Neural progenitor cell (in vitro differentiated cells): Measurements from ENCODE around the gene HEXD. TPM values are rescaled to one million over a fixed set of nuclear protein-coding genes. Genes with fewer than 3 reads are reported as not detected.

Experiments
- DNase-seq: peaks from one replicate; pipeline ENCODE4 v3.0.0-alpha.2; 2016; ENCODE audit warnings: low spot score
- H2AFZ ChIP-seq: fragments of 200-600 bp; sonication (generic); replicated peaks from 2 replicates; pipeline ENCODE4 v1.6.1; 2016; ENCODE audit warnings: antibody characterized with exemption
- H3F3A ChIP-seq: fragments of 200-600 bp; sonication (generic); 2 replicates; pipeline ENCODE4 v1.6.1; 2016; ENCODE audit warnings: antibody characterized with exemption, low read depth
- H3K27ac ChIP-seq: fragments of 200-600 bp; sonication (generic); 2 replicates; pipeline ENCODE4 v1.5.1; 2016; ENCODE audit warnings: mild to moderate bottlenecking
- H3K27me3 ChIP-seq: fragments of 200-600 bp; sonication (generic); 2 replicates; pipeline ENCODE4 v1.6.1; 2016; ENCODE audit warnings: mild to moderate bottlenecking, moderate library complexity
- H3K36me3 ChIP-seq: fragments of 200-600 bp; sonication (generic); 2 replicates; pipeline ENCODE4 v1.5.1; 2016
- H3K4me1 ChIP-seq: fragments of 200-600 bp; sonication (generic); 2 replicates; pipeline ENCODE4 v1.6.1; 2016; ENCODE audit warnings: mixed run types
- H3K4me2 ChIP-seq: fragments of 200-600 bp; sonication (generic); 2 replicates; pipeline ENCODE4 v1.6.1; 2016
- H3K4me3 ChIP-seq: fragments of 200-600 bp; sonication (generic); 2 replicates; pipeline ENCODE4 v1.5.1; 2016
- H3K79me2 ChIP-seq: fragments of 200-600 bp; sonication (generic); 2 replicates; pipeline ENCODE4 v1.6.1; 2016; ENCODE audit warnings: low read depth
- H3K9ac ChIP-seq: fragments of 200-600 bp; sonication (generic); 2 replicates; pipeline ENCODE4 v1.6.1; 2016
- H3K9me3 ChIP-seq: fragments of 200-600 bp; sonication (generic); 2 replicates; pipeline ENCODE4 v1.5.1; 2016; ENCODE audit warnings: low read depth
- H4K20me1 ChIP-seq: fragments of 200-600 bp; sonication (generic); 2 replicates; pipeline ENCODE4 v1.6.1; 2016; ENCODE audit warnings: low read depth
- H3K27ac Mint-ChIP-seq: 3 replicates; pipeline ENCODE4 v1.8.0; 2021; ENCODE audit warnings: mixed read lengths
- H3K27me3 Mint-ChIP-seq: 2 replicates; pipeline ENCODE4 v1.8.0; 2022; ENCODE audit warnings: low read depth, mild to moderate bottlenecking, inconsistent platforms, moderate library complexity, mixed read lengths; ENCODE audit not compliant: insufficient read depth
- H3K36me3 Mint-ChIP-seq: 3 replicates; pipeline ENCODE4 v1.8.0; 2021; ENCODE audit warnings: mixed read lengths
- H3K4me1 Mint-ChIP-seq: 3 replicates; pipeline ENCODE4 v1.8.0; 2021; ENCODE audit warnings: mixed read lengths
- H3K4me3 Mint-ChIP-seq: 3 replicates; pipeline ENCODE4 v1.8.0; 2021; ENCODE audit warnings: mild to moderate bottlenecking, moderate library complexity, mixed read lengths
- H3K9me3 Mint-ChIP-seq: 3 replicates; pipeline ENCODE4 v1.8.0; 2020; ENCODE audit warnings: mixed read lengths
- CTCF ChIP-seq: fragments of 200-600 bp; sonication (generic); IDR thresholded peaks from 2 replicates; pipeline ENCODE4 v1.5.1; 2017; ENCODE audit warnings: antibody characterized with exemption, mild to moderate bottlenecking
- EZH2 ChIP-seq: fragments of 200-600 bp; sonication (generic); IDR thresholded peaks from 2 replicates; pipeline ENCODE4 v1.6.1; 2017; ENCODE audit warnings: antibody characterized with exemption, mild to moderate bottlenecking, moderate library complexity
- EZH2phosphoT487 ChIP-seq: fragments of 200-600 bp; sonication (generic); IDR thresholded peaks from 2 replicates; pipeline ENCODE4 v1.6.1; 2017; ENCODE audit warnings: antibody characterized with exemption
- total RNA-seq: library from RNA; depleted of rRNA; stranded (reverse); fragments of >200 nt; gene quantifications from 2 replicates; pipeline ENCODE4 v1.2.3, GENCODE V29; 2015; ENCODE audit warnings: low replicate concordance

The HEXD gene
- total RNA-seq, 1 donor from 2014 or later = 22.3 TPM

- no peak for TF ChIP-seq CTCF
- TF ChIP-seq EZH2 = no peak
- no peak for TF ChIP-seq EZH2phosphoT487
- H3K36me3 Mint-ChIP-seq = no peaks in the 10 kb centered on the region
- no peak overlapping the region for H3K4me2 ChIP-seq
- H3K27me3 ChIP-seq = no peaks in the 10 kb centered on the region
- H3K36me3 ChIP-seq = no peaks in the 10 kb centered on the region
- no peaks in the 10 kb centered on the region for H3K79me2 ChIP-seq
- H3K27me3 Mint-ChIP-seq = peaks cover 15% of the 10 kb centered on the region
- DNase-seq = peak; percentile 12
- peaks cover 10% of the 10 kb centered on the region for H3F3A ChIP-seq
- H3K27ac ChIP-seq = no peak overlapping the region
- no peak overlapping the region for H3K4me3 ChIP-seq
- H3K4me1 ChIP-seq = peaks cover 16% of the 10 kb centered on the region
- H3K27ac Mint-ChIP-seq = no peak overlapping the region
- H3K9ac ChIP-seq = no peak overlapping the region
- no peaks in the 10 kb centered on the region for H3K9me3 ChIP-seq
- no peaks in the 10 kb centered on the region for H4K20me1 ChIP-seq
- no peak overlapping the region for H3K4me3 Mint-ChIP-seq
- H3K9me3 Mint-ChIP-seq = no peaks in the 10 kb centered on the region
- H3K4me1 Mint-ChIP-seq = peaks cover 28% of the 10 kb centered on the region
- no peak overlapping the region for H2AFZ ChIP-seq
Observed at GRCh38 chr17:82383411-82383810, 34.7 kb upstream of the HEXD start.

- peak; percentile 1 for DNase-seq
- no peak overlapping the region for H3K27ac ChIP-seq
- no peak overlapping the region for H3K4me2 ChIP-seq
- no peak overlapping the region for H3K9ac ChIP-seq
- H3K4me1 Mint-ChIP-seq = peaks cover 26% of the 10 kb centered on the region
- peaks cover 16% of the 10 kb centered on the region for H3K27me3 Mint-ChIP-seq
- TF ChIP-seq EZH2 (no peak), CTCF (no peak), EZH2phosphoT487 (no peak)
- H2AFZ ChIP-seq = no peak overlapping the region
- H3K4me1 ChIP-seq = peaks cover 16% of the 10 kb centered on the region
- H3K9me3 ChIP-seq = no peaks in the 10 kb centered on the region
- peaks cover 10% of the 10 kb centered on the region for H3F3A ChIP-seq
- H3K79me2 ChIP-seq = no peaks in the 10 kb centered on the region
- no peaks in the 10 kb centered on the region for H3K36me3 ChIP-seq
- H3K27me3 ChIP-seq = no peaks in the 10 kb centered on the region
- no peaks in the 10 kb centered on the region for H3K36me3 Mint-ChIP-seq
- H3K4me3 ChIP-seq = no peak overlapping the region
- H3K27ac Mint-ChIP-seq = no peak overlapping the region
- no peak overlapping the region for H3K4me3 Mint-ChIP-seq
- no peaks in the 10 kb centered on the region for H3K9me3 Mint-ChIP-seq
- H4K20me1 ChIP-seq = no peaks in the 10 kb centered on the region
Observed at GRCh38 chr17:82384051-82384729, 34.0 kb upstream of the HEXD start.

- H3K27ac ChIP-seq = no peak overlapping the region
- H3F3A ChIP-seq = peaks cover 10% of the 10 kb centered on the region
- no peak overlapping the region for H3K27ac Mint-ChIP-seq
- H3K79me2 ChIP-seq = no peaks in the 10 kb centered on the region
- no peak for DNase-seq
- H3K36me3 ChIP-seq = no peaks in the 10 kb centered on the region
- H3K4me1 ChIP-seq = peaks cover 16% of the 10 kb centered on the region
- H3K9me3 Mint-ChIP-seq = no peaks in the 10 kb centered on the region
- peaks cover under 1% of the 10 kb centered on the region for H3K36me3 Mint-ChIP-seq
- no peak for TF ChIP-seq EZH2phosphoT487
- no peak for TF ChIP-seq EZH2
- no peak for TF ChIP-seq CTCF
- no peak overlapping the region for H3K4me3 ChIP-seq
- H3K4me3 Mint-ChIP-seq = no peak overlapping the region
- H3K27me3 Mint-ChIP-seq = peaks cover 15% of the 10 kb centered on the region
- H2AFZ ChIP-seq = no peak overlapping the region
- peak overlapping the region; percentile 53 for H3K4me2 ChIP-seq
- H3K9me3 ChIP-seq = no peaks in the 10 kb centered on the region
- peaks cover 24% of the 10 kb centered on the region for H3K4me1 Mint-ChIP-seq
- H3K9ac ChIP-seq = no peak overlapping the region
- H3K27me3 ChIP-seq = no peaks in the 10 kb centered on the region
- no peaks in the 10 kb centered on the region for H4K20me1 ChIP-seq
Observed at GRCh38 chr17:82384730-82385481, 33.2 kb upstream of the HEXD start.
